Ishikawa (cell line): ENCODE results near the gene NFE2L1.

Source experiments
- CEBPB ChIP-seq: IDR thresholded peaks from 2 replicates; pipeline ENCODE4 v1.6.1; 2012
- CREB1 ChIP-seq: IDR thresholded peaks from 2 replicates; pipeline ENCODE4 v1.6.1; 2012; ENCODE audit warnings: low read depth
- EGR1 ChIP-seq: IDR thresholded peaks from 2 replicates; pipeline ENCODE4 v1.6.1; 2012
- EP300 ChIP-seq: IDR thresholded peaks from 2 replicates; pipeline ENCODE4 v1.6.1; 2012; ENCODE audit warnings: borderline replicate concordance
- FOXM1 ChIP-seq: IDR thresholded peaks from 2 replicates; pipeline ENCODE4 v1.6.1; 2012; ENCODE audit warnings: low read depth, borderline replicate concordance
- NFIC ChIP-seq: IDR thresholded peaks from 2 replicates; pipeline ENCODE4 v1.6.1; 2012
- RAD21 ChIP-seq: IDR thresholded peaks from 2 replicates; pipeline ENCODE4 v1.6.1; 2012; ENCODE audit warnings: low read depth
- TAF1 ChIP-seq: IDR thresholded peaks from 2 replicates; pipeline ENCODE4 v1.6.1; 2012; ENCODE audit warnings: low read depth, mild to moderate bottlenecking
- TCF12 ChIP-seq: IDR thresholded peaks from 2 replicates; pipeline ENCODE4 v1.6.1; 2012; ENCODE audit warnings: low read depth
- TEAD4 ChIP-seq: IDR thresholded peaks from 2 replicates; pipeline ENCODE4 v1.6.1; 2012
- YY1 ChIP-seq: IDR thresholded peaks from 2 replicates; pipeline ENCODE4 v1.6.1; 2012; ENCODE audit warnings: low read depth
- ZBTB7A ChIP-seq: IDR thresholded peaks from 2 replicates; pipeline ENCODE4 v1.6.1; 2012; ENCODE audit warnings: low read depth
- TF ChIP-seq, protein P1 (sequence below): IDR thresholded peaks from 2 replicates; pipeline ENCODE4 v1.6.1; 2012; ENCODE audit warnings: low read depth, mild to moderate bottlenecking
- TF ChIP-seq, protein P2 (sequence below): IDR thresholded peaks from 2 replicates; pipeline ENCODE4 v1.6.1; 2012
- TF ChIP-seq, protein P3 (sequence below): IDR thresholded peaks from 2 replicates; pipeline ENCODE4 v1.6.1; 2012

The NFE2L1 gene

GRCh38 chr17:48002266-48002915, 45.8 kb upstream of the NFE2L1 start:
- TF ChIP-seq, protein P1, sequence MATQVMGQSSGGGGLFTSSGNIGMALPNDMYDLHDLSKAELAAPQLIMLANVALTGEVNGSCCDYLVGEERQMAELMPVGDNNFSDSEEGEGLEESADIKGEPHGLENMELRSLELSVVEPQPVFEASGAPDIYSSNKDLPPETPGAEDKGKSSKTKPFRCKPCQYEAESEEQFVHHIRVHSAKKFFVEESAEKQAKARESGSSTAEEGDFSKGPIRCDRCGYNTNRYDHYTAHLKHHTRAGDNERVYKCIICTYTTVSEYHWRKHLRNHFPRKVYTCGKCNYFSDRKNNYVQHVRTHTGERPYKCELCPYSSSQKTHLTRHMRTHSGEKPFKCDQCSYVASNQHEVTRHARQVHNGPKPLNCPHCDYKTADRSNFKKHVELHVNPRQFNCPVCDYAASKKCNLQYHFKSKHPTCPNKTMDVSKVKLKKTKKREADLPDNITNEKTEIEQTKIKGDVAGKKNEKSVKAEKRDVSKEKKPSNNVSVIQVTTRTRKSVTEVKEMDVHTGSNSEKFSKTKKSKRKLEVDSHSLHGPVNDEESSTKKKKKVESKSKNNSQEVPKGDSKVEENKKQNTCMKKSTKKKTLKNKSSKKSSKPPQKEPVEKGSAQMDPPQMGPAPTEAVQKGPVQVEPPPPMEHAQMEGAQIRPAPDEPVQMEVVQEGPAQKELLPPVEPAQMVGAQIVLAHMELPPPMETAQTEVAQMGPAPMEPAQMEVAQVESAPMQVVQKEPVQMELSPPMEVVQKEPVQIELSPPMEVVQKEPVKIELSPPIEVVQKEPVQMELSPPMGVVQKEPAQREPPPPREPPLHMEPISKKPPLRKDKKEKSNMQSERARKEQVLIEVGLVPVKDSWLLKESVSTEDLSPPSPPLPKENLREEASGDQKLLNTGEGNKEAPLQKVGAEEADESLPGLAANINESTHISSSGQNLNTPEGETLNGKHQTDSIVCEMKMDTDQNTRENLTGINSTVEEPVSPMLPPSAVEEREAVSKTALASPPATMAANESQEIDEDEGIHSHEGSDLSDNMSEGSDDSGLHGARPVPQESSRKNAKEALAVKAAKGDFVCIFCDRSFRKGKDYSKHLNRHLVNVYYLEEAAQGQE, result no peak
- TF ChIP-seq CREB1 (no peak), CEBPB (no peak), ZBTB7A (0 out of 2 replicates have a peak, but pooled peaks have one; percentile 2), TEAD4 (peak; percentile 63), NFIC (no peak), EGR1 (no peak), EP300 (peak; percentile 33; the same call in 1 of the 2 replicates), RAD21 (no peak), TAF1 (0 out of 2 replicates have a peak, but pooled peaks have one; percentile 9), TCF12 (peak; percentile 51; the same call in 1 of the 2 replicates), YY1 (peak; percentile 76), FOXM1 (no peak)
- TF ChIP-seq, protein P2, sequence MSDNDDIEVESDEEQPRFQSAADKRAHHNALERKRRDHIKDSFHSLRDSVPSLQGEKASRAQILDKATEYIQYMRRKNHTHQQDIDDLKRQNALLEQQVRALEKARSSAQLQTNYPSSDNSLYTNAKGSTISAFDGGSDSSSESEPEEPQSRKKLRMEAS, result no peak; the same call in 1 of the 2 replicates
- TF ChIP-seq, protein P3, sequence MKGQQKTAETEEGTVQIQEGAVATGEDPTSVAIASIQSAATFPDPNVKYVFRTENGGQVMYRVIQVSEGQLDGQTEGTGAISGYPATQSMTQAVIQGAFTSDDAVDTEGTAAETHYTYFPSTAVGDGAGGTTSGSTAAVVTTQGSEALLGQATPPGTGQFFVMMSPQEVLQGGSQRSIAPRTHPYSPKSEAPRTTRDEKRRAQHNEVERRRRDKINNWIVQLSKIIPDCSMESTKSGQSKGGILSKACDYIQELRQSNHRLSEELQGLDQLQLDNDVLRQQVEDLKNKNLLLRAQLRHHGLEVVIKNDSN, result no peak

GRCh38 chr17:48002916-48003416, 45.2 kb upstream of the NFE2L1 start:
- TF ChIP-seq YY1, result no peak
- no peak for TF ChIP-seq CREB1
- no peak for TF ChIP-seq EP300
- TF ChIP-seq, protein P3, result no peak
- TF ChIP-seq TAF1, result 0 out of 2 replicates have a peak, but pooled peaks have one; percentile 0
- TF ChIP-seq FOXM1, result no peak
- TF ChIP-seq ZBTB7A, result 0 out of 2 replicates have a peak, but pooled peaks have one; percentile 5

GRCh38 chr17:48003417-48004151, 44.6 kb upstream of the NFE2L1 start:
- TF ChIP-seq TAF1, result no peak
- no peak for TF ChIP-seq TEAD4
- 0 out of 2 replicates have a peak, but pooled peaks have one; percentile 7 for TF ChIP-seq ZBTB7A

GRCh38 chr17:48004983-48005382, 43.2 kb upstream of the NFE2L1 start:
- no peak for TF ChIP-seq TCF12
- TF ChIP-seq TAF1, result no peak
- TF ChIP-seq, protein P1, result no peak
- no peak for TF ChIP-seq NFIC
- TF ChIP-seq, protein P2, result no peak
- no peak for TF ChIP-seq YY1
- TF ChIP-seq RAD21, result no peak
- TF ChIP-seq CEBPB, result no peak
- no peak for TF ChIP-seq ZBTB7A
- TF ChIP-seq FOXM1, result no peak
- TF ChIP-seq EGR1, result no peak
- no peak for TF ChIP-seq TEAD4
- TF ChIP-seq EP300, result no peak
- no peak for TF ChIP-seq CREB1
- TF ChIP-seq, protein P3, result no peak
